ENCODE measurements around the gene CD55. TPM values are rescaled to one million over a fixed set of nuclear protein-coding genes. Genes with fewer than 3 reads are reported as not detected.

Gene CD55
- total RNA-seq, 1 experiment from 2014 or later = 65.9 TPM

DNA sequence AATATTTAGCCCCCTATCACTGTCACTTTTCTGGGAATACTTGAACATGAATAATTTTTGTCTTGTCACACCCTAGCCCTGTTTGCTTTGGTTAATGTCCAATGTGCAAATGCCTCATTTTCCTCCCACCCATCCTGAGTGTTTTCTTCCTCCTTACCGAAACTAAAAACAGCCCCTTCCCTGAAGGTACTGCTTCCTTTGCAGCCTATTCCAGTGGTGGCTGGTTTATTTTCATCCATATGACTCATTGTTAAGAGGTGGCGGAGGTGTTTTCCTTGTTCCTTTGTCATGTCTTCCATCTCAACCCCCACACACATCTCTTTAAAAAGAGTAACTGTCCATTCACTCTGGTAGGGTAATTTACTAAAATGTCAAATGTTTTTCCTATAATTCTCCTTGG, 40.4 kb downstream of the CD55 start:
- DNase-seq (ENCODE audit: low spot score) = no peak

DNA sequence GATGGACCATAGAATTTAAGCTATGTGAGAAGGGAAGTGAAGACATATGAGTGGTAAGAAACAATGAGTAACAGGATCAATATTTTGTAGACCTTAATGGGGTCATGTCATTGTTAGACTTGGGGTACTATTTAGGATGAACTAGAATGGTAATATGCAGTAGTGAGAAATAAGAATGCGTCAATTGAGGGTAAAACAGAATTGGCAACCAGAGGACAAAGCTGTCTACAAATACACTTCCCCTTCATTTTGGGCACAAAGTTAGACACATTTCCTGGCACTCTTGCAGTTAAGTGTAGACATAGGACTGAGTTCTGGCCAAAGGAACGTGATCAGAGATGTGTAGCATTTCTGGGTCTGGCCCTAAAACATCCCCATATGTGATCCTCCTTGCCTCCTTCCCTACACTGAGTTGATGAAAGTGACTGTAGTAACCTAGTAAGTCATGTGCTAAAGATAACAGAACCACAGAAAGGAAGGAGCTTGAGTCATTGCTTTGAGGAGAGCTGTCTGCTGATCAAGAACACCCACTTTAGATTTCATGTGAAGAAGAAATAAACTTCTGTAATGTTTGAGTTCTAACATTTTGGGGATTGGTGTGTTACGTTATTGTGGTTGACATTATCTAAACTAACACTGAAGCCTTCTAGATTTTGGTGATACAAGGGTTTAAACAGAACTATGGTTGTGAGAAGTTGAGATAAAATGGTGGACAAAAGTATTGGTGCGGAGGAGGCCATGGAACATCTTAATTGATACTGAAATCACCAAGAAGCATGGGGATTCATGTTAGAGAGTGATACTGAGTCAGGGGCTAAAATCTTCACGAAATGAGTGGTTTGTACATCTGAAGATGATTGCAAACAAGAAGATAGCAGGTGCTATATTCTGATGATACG, 41.7 kb downstream of the CD55 start:
- DNase-seq (ENCODE audit: low spot score) = no peak

DNA sequence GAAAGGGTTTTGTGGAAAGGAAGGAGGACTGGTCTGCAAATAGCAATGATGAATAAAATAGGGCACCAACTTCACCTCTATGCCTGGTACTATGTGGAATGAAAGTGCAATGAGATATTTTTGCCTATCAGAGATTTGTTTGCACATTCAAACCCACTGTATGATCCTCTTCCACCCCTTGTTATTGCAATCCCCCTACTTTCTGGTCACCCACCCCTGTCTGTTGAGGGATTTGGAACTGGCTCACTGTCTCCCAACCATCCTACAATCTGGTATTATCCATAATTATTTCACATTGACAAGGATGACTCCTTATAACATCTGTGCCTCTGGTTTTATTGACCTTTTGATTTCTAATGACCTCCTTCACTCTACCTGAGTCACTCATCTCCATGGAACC, 42.4 kb downstream of the CD55 start:
- no peak for DNase-seq (ENCODE audit: low spot score)

DNA sequence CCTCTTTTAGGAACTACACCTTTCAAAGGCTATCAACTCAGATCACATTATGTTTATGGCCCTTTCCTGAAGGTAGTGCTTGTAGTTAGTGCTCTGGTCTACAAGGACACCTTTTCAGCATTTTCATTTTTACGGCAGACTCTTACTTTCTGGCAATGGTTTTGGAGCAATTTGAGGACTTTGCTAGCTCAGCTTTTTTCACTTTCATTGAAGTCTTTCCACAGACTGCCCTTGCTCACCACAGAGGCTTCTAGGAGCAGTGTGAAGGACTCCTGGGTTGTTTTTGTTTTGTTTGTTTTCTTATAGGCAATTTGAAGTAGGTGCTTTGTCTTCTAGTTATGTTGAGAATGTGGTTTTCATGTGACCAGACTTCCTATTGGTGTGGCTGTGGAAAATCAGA, 43.1 kb downstream of the CD55 start:
- no peak for DNase-seq (ENCODE audit: low spot score)

DNA sequence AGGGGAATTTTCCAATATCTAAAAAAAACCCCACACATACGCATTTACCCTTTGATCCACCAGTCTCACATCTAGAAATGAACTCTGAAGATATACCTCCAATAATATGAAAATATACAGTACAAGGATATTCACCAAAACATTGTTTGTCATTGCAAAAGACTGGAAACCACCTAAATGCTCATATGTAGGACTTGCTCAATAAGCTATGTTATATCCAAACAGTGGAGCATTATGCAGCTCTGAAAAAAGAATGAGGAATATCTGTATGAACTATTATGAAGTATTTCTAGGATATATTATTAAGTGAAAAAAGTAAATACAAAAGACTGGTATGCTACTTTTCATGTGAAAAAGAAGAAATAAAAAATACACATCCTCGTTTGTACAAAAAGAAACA, 43.6 kb downstream of the CD55 start:
- DNase-seq (ENCODE audit: low spot score) = no peak

DNA sequence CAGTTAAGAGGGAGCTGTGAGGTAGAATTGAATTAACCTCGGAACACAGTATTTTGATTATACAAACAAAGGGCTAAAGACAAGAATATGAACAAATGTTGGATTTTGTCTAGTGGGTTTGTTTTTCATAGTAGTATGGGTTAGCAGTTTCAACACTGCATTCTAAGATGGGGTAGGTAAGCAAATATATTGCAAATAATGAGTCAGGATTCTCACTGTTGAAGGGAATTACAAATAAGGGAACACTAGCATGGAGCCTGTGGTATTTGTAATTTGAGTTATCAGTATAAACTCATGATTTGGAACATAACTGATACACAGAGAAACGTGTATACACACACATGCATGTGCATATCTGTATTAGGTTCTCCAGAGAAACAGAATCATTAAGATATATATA, 44.5 kb downstream of the CD55 start:
- no peak for DNase-seq (ENCODE audit: low spot score)

DNA sequence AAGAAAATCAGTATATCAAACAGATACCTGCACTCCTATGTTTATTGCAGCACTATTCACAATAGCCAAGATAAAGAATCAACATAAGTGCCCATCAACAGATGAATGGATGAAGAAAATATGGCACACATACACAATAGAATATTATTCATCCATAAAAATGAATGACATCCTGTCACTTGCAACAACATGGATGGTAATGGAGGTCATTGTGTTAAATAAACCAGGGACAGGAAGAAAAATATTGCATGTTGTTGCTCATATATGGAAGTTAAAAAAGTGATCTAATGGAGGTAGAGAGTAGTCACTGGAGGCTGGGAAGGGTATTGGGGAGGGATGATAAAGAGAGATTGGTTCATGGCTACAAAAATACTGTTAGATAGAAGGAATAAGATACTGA, 67.2 kb downstream of the CD55 start:
- DNase-seq (ENCODE audit: low spot score) = no peak

DNA sequence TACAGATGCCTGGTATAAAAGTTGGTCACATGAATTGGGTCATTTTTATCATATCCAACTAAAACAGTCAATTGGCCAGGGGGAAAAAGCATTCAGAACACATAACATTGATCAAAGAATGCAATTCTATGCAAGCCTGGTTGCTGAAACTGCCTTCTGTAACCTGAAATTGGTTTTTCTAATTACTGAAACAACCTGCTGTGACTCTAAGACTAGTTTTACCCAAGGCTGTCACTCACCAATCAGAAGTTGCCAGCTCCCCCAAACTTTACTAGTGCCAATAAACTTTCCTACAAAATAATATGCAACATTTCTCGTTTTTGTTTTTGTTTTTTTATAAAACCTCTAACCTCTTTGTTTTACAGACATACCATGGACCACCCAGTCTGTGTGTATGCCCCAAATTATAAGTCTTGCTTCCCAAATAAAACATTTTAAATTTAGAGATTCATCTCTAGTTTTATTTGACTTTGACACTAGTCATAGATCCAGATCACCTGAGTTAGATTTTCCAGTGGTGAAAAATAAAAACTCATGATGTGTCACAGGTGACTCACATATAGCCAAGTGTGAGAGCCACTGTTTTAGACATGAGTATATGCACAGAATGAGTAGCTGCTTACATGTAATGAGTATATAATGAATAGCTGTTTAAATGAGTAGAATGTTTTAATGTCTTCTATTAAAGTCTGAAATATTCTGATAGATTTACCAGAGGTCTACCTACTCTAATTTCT, 68.4 kb downstream of the CD55 start:
- DNase-seq (ENCODE audit: low spot score) = peak; percentile 25

DNA sequence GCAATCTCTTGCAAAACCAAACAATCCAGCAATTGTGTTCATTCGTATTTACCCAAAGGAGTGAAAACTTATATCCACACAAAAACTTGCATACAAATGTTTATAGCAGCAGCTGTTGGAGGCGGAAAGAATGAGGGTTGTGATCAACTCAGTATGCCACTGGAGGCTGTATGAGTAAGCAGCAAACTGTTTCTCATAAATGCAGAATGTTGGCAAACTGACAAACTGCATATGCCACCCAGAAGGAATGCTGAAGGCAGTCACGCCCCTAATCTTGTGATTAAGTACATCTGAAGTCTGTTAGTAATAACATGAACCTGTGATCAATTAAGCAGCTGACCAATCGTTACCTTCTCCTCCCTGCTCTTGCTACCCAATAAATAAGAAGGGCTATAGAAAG, 72.1 kb downstream of the CD55 start:
- peak; percentile 81 for DNase-seq (ENCODE audit: low spot score)

DNA sequence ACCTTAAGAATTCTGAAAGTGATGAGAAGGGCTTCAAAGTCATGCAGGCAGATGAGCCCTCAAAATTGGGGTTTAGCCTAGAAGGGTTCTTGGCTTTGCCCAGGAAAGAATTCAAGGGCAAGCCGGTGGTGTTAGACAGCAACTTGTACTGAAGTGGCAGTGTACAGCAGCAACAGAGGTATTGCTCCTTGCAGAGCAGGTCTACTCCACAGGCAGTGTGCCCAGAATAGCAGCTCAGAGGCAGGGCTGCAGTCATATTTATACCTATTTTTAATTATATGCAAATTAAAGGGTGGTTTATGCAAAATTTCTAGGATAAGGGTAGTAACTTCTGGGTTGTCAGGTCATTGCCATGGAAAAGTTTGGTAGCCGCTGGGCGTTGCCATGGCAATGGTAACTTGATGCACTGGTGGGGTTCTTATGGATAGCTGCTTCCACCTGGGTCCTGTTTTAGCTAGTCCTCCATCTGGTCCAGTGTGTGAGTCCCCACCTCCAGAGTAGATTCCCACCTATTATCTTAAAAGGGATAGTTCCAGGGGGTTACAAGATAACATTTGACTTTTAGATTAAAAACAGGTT, 74.8 kb downstream of the CD55 start:
- DNase-seq (ENCODE audit: low spot score) = no peak

DNA sequence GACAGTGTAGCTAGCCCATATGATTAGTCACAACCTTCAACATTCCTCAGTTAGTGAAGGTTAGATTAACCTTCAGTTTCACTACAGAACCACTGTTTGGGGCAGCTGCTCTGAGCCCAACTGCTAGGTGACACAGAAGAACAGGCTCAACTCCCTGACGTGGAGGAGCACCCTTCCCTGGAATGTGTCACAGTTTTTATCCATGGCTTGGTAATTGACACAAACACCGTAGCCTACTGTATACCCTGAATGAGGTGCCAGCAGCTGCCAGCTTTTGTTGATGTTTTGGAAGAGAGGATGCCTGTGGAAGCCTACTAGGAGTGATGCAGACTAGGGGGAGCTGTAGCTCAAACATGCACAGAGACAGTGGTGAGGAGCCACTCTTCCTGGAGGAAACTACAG, 76.0 kb downstream of the CD55 start:
- DNase-seq (ENCODE audit: low spot score) = no peak

DNA sequence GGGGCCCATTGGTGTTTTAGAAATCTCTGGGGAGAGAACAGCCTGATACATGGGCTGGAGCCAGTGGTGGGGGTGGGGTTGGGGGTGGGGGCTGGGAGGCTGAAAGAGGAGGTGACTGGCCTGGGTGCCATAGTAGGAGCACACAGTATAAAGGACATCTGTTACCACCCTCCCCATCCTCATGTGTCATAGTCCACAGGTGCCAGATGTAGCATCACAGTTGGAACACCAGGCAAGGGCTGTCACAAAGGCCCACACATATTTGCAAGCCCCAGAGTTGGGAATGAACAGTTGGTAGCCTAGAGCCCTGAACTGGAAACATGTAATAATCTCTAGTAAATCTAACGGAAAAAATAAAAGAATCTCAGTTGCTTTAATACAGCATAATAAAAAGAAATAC, 77.5 kb downstream of the CD55 start:
- no peak for DNase-seq (ENCODE audit: low spot score)

DNA sequence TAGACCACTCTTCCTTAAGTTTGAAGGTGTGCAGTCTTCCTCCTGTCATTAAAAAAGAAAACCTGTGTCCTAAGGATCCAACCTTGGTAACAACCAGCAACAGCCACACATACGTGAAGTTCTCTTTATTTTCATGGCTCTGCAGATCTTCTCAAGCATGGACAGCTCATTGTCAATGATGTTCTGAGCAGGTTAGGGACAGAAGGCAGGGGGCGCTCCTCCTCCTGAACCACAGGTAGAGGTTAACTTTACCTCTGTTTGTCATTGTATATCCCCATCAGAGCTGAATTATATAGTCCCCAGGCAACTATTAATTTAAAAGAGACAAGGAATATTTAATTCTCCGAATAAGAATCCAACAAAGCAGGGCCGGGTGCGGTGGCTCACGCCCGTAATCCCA, 80.1 kb downstream of the CD55 start:
- DNase-seq (ENCODE audit: low spot score) = no peak

DNA sequence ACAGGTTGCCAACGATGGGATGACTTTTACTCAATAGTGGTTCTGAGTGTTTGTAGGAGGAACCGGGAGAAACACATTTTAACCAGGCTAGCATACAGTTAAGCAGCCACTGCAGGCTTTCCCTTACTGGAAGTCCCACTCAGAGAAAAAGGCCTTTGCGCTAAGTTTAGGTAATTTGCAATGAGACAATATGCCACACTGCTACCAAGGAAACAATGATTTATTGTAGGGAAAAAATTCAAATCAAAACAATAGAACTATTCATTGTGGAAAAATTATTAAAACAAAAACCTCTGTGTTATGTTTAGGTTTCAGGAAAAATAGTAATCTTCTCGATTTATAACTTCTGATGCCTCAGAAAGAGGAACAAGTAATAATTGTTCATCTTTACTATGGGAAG, 81.3 kb downstream of the CD55 start:
- DNase-seq (ENCODE audit: low spot score) = no peak

DNA sequence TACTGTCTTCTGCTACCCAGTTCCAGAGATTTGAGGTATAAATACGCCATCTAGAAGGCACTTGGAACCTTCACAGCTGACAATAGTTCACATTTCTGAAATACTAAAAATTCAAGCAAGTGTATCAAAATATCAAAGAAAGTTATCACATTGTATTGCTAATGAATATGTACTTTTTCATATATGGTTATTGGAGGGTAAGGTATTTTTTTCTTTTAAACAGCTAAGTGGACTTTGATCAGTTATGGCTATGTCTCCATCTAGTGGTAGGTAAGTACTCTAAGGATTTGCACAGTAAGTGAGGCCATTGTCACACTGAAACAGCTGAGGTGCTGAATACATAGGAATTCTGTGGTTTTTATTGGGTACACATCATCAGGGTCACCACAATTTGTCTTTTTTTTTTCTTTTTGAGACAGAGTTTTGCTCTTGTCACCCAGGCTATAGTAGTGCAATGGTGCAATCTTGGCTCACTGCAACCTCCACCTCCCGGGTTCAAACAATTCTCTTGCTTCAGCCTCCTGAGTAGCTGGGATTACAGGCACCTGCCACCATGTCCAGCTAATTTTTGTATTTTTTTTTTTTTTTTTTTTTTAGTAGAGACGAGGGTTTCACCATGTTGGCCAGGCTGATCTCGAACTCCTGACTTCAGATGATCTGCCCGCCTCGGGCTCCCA, 83.5 kb downstream of the CD55 start:
- peak; percentile 75 for DNase-seq (ENCODE audit: low spot score)

DNA sequence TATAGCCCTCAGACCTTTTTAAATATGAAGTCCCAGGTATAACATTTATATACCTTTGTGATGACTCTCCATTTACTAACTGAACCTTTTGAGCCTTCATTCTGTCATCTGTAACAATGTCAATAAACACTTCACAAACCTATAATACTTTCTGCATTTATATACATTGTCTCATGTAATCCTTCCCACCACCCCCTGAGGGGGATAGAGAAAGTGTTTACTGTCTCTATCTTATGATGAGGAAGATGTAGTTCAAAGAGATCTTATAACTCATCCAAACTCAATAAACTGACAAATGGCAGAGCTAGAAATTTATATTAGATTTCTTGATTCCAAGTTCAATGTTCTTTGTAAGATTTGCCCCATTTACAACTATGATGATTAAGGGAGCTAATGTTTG, 84.3 kb downstream of the CD55 start:
- no peak for DNase-seq (ENCODE audit: low spot score)

DNA sequence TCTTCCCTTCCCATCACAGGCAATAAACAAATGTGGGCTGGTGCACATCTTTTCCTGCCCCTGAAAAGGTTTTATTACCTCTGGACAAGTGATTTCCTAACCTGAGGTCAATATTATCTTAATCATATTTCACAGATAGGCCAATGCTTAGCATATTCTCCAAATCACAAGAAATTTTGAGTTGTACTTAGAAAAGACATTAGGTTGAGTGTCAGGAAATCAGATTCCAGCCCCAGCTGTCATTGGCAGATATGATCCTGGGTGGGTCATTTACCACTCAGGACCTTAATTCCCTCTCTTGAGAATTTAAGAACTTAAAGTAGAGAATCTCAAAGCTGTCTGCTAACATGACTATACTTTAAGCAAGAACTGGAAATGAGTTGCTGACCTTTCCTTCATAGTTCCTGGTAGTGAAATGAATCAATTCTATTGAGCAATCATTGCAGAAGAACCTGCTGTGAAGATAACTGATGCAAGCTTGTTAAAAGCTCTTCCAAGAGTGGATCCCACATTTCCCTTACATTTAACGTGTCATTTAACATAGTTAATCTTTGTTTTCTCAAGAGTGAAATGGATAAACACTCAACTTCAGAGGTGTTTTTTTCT, 86.3 kb downstream of the CD55 start:
- no peak for DNase-seq (ENCODE audit: low spot score)
